GM12878 (cell line): ENCODE results near the gene AGAP1.

Experiments used
- BHLHE40 ChIP-seq, 2 experiments: fragments of 450-650 bp in 1 of 2; IDR thresholded peaks; 2 replicates each; pipeline ENCODE4 v1.6.1; 2011 to 2017; ENCODE audit warnings: low read depth in 2 of 2, borderline replicate concordance in 1 of 2, improper control_type of control experiment in 1 of 2, low read length in 1 of 2, mild to moderate bottlenecking in 1 of 2
- BMI1 ChIP-seq: fragments of 450-650 bp; IDR thresholded peaks from 2 replicates; pipeline ENCODE4 v1.6.1; 2016; ENCODE audit warnings: mild to moderate bottlenecking, moderate library complexity, borderline replicate concordance
- FOXK2 ChIP-seq: fragments of 450-650 bp; IDR thresholded peaks from 2 replicates; pipeline ENCODE4 v1.6.1; 2017; ENCODE audit warnings: mild to moderate bottlenecking, moderate library complexity

DNA sequence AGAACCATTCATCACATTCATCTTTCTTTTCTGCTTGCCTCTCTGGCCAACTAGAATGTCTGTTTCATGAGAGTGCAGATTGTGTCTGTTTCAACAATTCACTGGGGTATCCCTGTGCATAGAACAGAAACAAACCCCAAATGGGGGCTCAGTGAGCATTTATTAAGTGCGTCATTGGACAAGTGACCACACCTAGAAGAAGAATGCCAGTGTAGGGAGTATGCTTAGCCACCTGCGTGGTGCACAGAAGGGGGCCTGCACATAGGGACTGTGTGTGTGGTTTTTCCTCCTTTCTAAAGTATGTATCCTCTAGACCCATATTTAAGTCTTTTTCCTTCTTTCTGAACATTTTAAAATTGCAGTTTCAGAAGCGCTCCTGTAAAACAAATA, 255.9 kb downstream of the AGAP1 start:
- TF ChIP-seq BHLHE40 (IDR thresholded peaks at IDR 0.05; ENCODE audit: borderline replicate concordance in 1 of 2, low read depth in 2 of 2, low read length in 1 of 2) = no peak
- no peak for TF ChIP-seq BMI1
- no peak for TF ChIP-seq FOXK2
